ENCODE measurements around the gene NRSN1.

NRSN1 gene

GRCh38 chr6:24145690-24146131 lies 19.7 kb downstream of the NRSN1 start:
- DNase-seq, result no peak

- DNase-seq, result no peak
Observed at GRCh38 chr6:24146871-24147270, 20.9 kb downstream of the NRSN1 start.

GRCh38 chr6:24147511-24148153 lies 21.6 kb downstream of the NRSN1 start:
- no peak for DNase-seq

GRCh38 chr6:24148154-24148570 lies 22.1 kb downstream of the NRSN1 start:
- no peak for DNase-seq

GRCh38 chr6:24148684-24149083 lies 22.7 kb downstream of the NRSN1 start:
- no peak for DNase-seq

GRCh38 chr6:24149296-24149695 lies 23.3 kb downstream of the NRSN1 start:
- no peak for DNase-seq

- no peak for DNase-seq
Observed at GRCh38 chr6:24149836-24150235, 23.8 kb downstream of the NRSN1 start.

GRCh38 chr6:24152014-24152413 lies 26.0 kb downstream of the NRSN1 start:
- no peak for DNase-seq

GRCh38 chr6:24154121-24154520 lies 28.1 kb downstream of the NRSN1 start:
- DNase-seq, result no peak

- no peak for DNase-seq
Observed at GRCh38 chr6:24157886-24158285, 31.9 kb downstream of the NRSN1 start.

- DNase-seq, result no peak
Observed at GRCh38 chr6:24183584-24183983, 57.6 kb downstream of the NRSN1 start.

- DNase-seq, result no peak
Observed at GRCh38 chr6:24186349-24186748, 60.3 kb downstream of the NRSN1 start.

GRCh38 chr6:24187965-24188577 lies 62.1 kb downstream of the NRSN1 start:
- no peak for DNase-seq

GRCh38 chr6:24188578-24189080 lies 62.6 kb downstream of the NRSN1 start:
- DNase-seq, result no peak

GRCh38 chr6:24191346-24191745 lies 65.3 kb downstream of the NRSN1 start:
- DNase-seq, result no peak

GRCh38 chr6:24193364-24193763 lies 67.3 kb downstream of the NRSN1 start:
- no peak for DNase-seq

- DNase-seq, result no peak
Observed at GRCh38 chr6:24194978-24195700, 69.1 kb downstream of the NRSN1 start.

GRCh38 chr6:24195836-24196597 lies 70.0 kb downstream of the NRSN1 start:
- DNase-seq, result no peak

Data from stimulated activated CD4-positive, alpha-beta T cell treated with anti-CD3 and anti-CD28 coated beads, Interleukin-2, amount 100 ng/mL, for 24 hours (primary cell).